VCaP (cell line): ENCODE data around the gene ZNF831.
A peak's percentile ranks its signal among the peaks of the same experiment; 100 is the strongest.

Source experiments
- H3K27ac ChIP-seq: fragments of 450-650 bp; 2 replicates; pipeline ENCODE4 v1.5.1; 2017
- CTCF ChIP-seq: fragments of 450-650 bp; conservative IDR thresholded peaks from 2 replicates; pipeline ENCODE4 v1.5.1; 2017; ENCODE audit warnings: mild to moderate bottlenecking, moderate library complexity

The ZNF831 gene

DNA sequence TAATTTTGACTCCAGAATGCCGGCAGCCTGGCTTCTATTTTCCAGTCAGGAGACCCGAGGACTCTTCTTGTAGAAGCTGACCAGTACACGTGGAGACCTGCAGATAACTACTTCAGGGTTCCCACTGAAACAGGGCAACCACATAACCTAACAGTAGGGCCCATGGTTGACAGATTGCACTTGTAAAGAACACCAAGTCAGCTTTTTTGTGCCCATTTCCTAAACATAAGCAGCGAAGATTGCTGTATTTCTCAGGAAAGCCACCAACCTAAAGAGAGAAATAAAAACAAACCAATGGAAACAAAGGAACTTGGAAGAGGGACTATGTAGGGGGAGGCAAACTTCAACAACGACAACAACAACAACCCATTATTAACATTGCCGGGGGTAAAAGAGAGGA lies 86.7 kb downstream of the ZNF831 start:
- no peak for TF ChIP-seq CTCF
- H3K27ac ChIP-seq, result no peak overlapping the region

DNA sequence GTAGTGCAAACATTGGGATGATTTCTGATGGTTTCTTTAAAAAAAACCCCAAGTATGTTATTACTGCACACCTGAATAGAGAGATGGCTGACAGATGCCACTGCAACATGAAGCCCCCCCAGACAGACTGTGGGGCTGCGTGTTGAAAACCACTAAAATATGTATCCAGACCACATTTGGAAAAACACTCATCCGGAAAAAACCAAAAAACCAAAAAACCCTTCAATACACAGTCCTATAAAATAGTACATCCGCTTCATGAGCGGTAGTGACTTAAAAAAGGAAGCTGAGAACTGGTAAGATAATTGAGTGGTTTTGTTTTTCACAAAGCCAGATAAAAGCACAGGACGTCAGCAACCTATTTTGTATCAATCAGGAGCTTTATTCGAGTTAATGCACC lies 89.7 kb downstream of the ZNF831 start:
- no peak for TF ChIP-seq CTCF
- H3K27ac ChIP-seq, result no peak overlapping the region

DNA sequence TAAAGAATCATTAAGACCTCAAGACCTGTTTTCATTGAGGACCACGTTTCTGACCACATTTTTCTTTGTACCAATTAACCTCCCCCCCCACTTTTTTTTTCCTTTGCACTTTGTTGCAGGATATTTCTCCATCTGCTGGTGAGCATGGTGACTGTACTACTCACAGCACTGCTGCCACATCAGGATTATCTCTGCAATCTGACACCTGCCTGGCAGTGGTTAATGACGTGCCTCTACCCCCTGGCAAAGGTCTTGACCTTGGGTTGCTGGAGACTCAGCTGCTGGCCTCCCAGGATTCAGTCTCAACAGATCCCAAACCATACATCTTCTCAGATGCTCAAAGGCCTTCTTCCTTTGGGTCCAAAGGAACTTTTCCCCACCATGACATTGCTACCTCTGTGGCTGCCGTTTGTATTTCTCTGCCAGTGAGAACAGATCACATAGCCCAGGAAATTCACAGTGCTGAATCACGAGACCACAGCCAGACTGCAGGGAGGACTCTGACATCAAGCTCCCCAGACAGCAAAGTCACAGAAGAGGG lies 90.2 kb downstream of the ZNF831 start:
- no peak overlapping the region for H3K27ac ChIP-seq
- peak; percentile 41; the same call in 1 of the 2 replicates for TF ChIP-seq CTCF

GRCh38 chr20:59255256-59255655 lies 91.6 kb downstream of the ZNF831 start:
- no peak overlapping the region for H3K27ac ChIP-seq
- TF ChIP-seq CTCF, result no peak

- no peak overlapping the region for H3K27ac ChIP-seq
- no peak for TF ChIP-seq CTCF
These were observed 94.6 kb downstream of the ZNF831 start for GRCh38 chr20:59258221-59258621.

- no peak for TF ChIP-seq CTCF
- no peak overlapping the region for H3K27ac ChIP-seq
These were observed 96.3 kb downstream of the ZNF831 start for GRCh38 chr20:59259946-59260345.

GRCh38 chr20:59265298-59265697 lies 101.7 kb downstream of the ZNF831 start:
- H3K27ac ChIP-seq, result no peak overlapping the region
- no peak for TF ChIP-seq CTCF

DNA sequence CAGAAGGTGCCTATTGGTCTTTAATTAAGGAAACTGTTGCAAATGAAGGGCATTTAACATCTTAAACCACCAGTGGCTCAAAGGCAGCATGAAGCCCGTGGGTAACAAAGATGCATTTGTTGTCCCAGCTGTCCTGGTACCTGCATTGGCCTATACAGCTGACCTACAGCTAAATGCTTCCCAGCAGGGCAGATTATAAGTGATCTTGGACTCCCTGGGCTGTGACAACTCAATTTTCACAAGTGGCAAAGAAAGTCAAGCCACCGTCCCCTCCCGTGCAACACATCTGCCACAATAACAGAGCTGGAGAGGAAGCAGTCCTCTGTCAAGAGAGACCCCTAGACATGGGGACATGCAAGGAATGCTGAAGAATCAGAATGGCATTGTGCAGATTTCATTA lies 105.2 kb downstream of the ZNF831 start:
- no peak overlapping the region for H3K27ac ChIP-seq
- TF ChIP-seq CTCF, result no peak
